GM18505 (cell line): ENCODE data around the gene PEF1.

ENCODE experiments used
- ATAC-seq: cut with Tn5 transposase; IDR thresholded peaks from one replicate; pipeline ENCODE4 v1.9.1; 2021; ENCODE audit not compliant: unreplicated experiment
- POLR2A ChIP-seq: IDR thresholded peaks from 4 replicates; pipeline ENCODE4 v1.6.1; 2011; ENCODE audit warnings: borderline replicate concordance; ENCODE audit not compliant: insufficient read depth, insufficient read length; ENCODE audit errors: extremely low read depth

PEF1 gene

GRCh38 chr1:31666263-31666963 lies 21.7 kb upstream of the PEF1 start:
- no peak for TF ChIP-seq POLR2A
- no peak for ATAC-seq

GRCh38 chr1:31665234-31665878 lies 20.7 kb upstream of the PEF1 start:
- no peak for TF ChIP-seq POLR2A
- no peak for ATAC-seq

- TF ChIP-seq POLR2A = no peak
- no peak for ATAC-seq
Observed at GRCh38 chr1:31664528-31664927, 19.9 kb upstream of the PEF1 start.

- ATAC-seq = no peak
Observed at GRCh38 chr1:31663622-31664452, 19.2 kb upstream of the PEF1 start.

GRCh38 chr1:31662463-31662862 lies 17.8 kb upstream of the PEF1 start:
- ATAC-seq = no peak
- no peak for TF ChIP-seq POLR2A

More at GRCh38 chr1:31663622-31664452, 19.2 kb upstream of the PEF1 start:
- TF ChIP-seq POLR2A = no peak

GRCh38 chr1:31661856-31662255 lies 17.2 kb upstream of the PEF1 start:
- no peak for TF ChIP-seq POLR2A
- ATAC-seq = no peak

GRCh38 chr1:31660871-31661455 lies 16.3 kb upstream of the PEF1 start:
- TF ChIP-seq POLR2A = no peak
- no peak for ATAC-seq

GRCh38 chr1:31659889-31660288 lies 15.2 kb upstream of the PEF1 start:
- no peak for ATAC-seq
- no peak for TF ChIP-seq POLR2A

- ATAC-seq = no peak
- no peak for TF ChIP-seq POLR2A
Observed at GRCh38 chr1:31658721-31659120, 14.0 kb upstream of the PEF1 start.

GRCh38 chr1:31657972-31658510 lies 13.4 kb upstream of the PEF1 start:
- TF ChIP-seq POLR2A = no peak
- no peak for ATAC-seq

GRCh38 chr1:31657020-31657804 lies 12.5 kb upstream of the PEF1 start:
- no peak for TF ChIP-seq POLR2A
- no peak for ATAC-seq

- no peak for TF ChIP-seq POLR2A
- ATAC-seq = no peak
Observed at GRCh38 chr1:31655756-31656155, 11.1 kb upstream of the PEF1 start.

GRCh38 chr1:31655104-31655503 lies 10.4 kb upstream of the PEF1 start:
- ATAC-seq = no peak
- no peak for TF ChIP-seq POLR2A

GRCh38 chr1:31654474-31654776 lies 9.7 kb upstream of the PEF1 start:
- no peak for ATAC-seq
- TF ChIP-seq POLR2A = no peak
